K562 (cell line): Measurements from ENCODE around the gene DIAPH3. TPM values are rescaled to one million over a fixed set of nuclear protein-coding genes. Genes with fewer than 3 reads are reported as not detected.

Experiments
- ATAC-seq: fragments of 200-7000 bp; cut with Tn5 transposase; 3 replicates; pipeline ENCODE4 v1.9.1; 2020; ENCODE audit warnings: moderate library complexity
- BruUV-seq: library from RNA; stranded (reverse); fragments of 400-500 nt; replicated peaks from 2 replicates; lab custom pipeline; 2021; lab: Mats Ljungman, UMichigan
- CTCF ChIA-PET: fragments of 300-600 bp; formaldehyde crosslinking; extraction: SDS; loops from one replicate; lab custom pipeline; 2021; ENCODE audit warnings: low intra/inter-chr PET ratio; lab: Yijun Ruan, JAX
- POLR2A ChIA-PET: fragments of 300-600, 350-650 bp; sonication (Branson Sonifier 250); formaldehyde crosslinking; extraction: SDS; loops from one replicate; lab custom pipeline; 2021; ENCODE audit warnings: antibody characterized with exemption, inconsistent platforms; lab: Yijun Ruan, JAX
- DNase-seq, 4 experiments: peaks; one replicate each; pipeline versions ENCODE4 v3.0.0 to v3.0.0-alpha.2; 2011 to 2018; ENCODE audit warnings: low spot score in 3 of 4, mixed read lengths in 3 of 4; ENCODE audit errors: extremely low read depth in 1 of 4
- FAIRE-seq: peaks from 2 replicates; lab custom pipeline; 2011; peaks lifted over from hg19 to GRCh38; lab: Jason Lieb, UNC
- H2AFZ ChIP-seq: 2 replicates; pipeline ENCODE4 v1.6.0; 2011; ENCODE audit warnings: low read depth, low read length, control low read depth, inconsistent platforms
- H3K27ac ChIP-seq: fragments of 200-600 bp; 3 replicates; pipeline ENCODE4 v1.8.0; 2011; ENCODE audit warnings: low read depth, mild to moderate bottlenecking, control low read depth, inconsistent platforms, low read length, moderate library complexity, mixed read lengths; ENCODE audit errors: extremely low read depth
- H3K27me3 ChIP-seq, 2 experiments: fragments of 300-600 bp in 1 of 2; 2 replicates in 1 of 2; 3 replicates in 1 of 2; pipeline versions ENCODE4 v1.6.0 to v1.8.0; 2011; ENCODE audit warnings: inconsistent platforms in 2 of 2, low read length in 2 of 2, mild to moderate bottlenecking in 1 of 2, mixed read lengths in 1 of 2, moderate library complexity in 1 of 2; ENCODE audit not compliant: control insufficient read depth in 2 of 2, insufficient read depth in 2 of 2
- H3K36me3 ChIP-seq: fragments of 300-600 bp; 3 replicates; pipeline ENCODE4 v1.8.0; 2011; ENCODE audit warnings: mild to moderate bottlenecking, low read length, inconsistent platforms; ENCODE audit not compliant: control insufficient read depth, insufficient read depth
- H3K4me1 ChIP-seq, 2 experiments: fragments of 200-600 bp in 1 of 2; replicated peaks in 1 of 2; 2 replicates in 1 of 2; 3 replicates in 1 of 2; pipeline versions ENCODE4 v1.5.1 to v1.8.0; 2011; ENCODE audit warnings: inconsistent platforms in 2 of 2, low read length in 2 of 2, mild to moderate bottlenecking in 1 of 2, mixed read lengths in 1 of 2, moderate library complexity in 1 of 2; ENCODE audit not compliant: control insufficient read depth in 2 of 2, insufficient read depth in 2 of 2
- H3K4me2 ChIP-seq: 2 replicates; pipeline ENCODE4 v1.6.1; 2011; ENCODE audit warnings: low read length, control low read depth, inconsistent platforms, mixed read lengths; ENCODE audit not compliant: insufficient read depth
- H3K4me3 ChIP-seq: fragments of 200-600 bp; sonication (generic), shearing (Covaris generic); 2 replicates; pipeline ENCODE4 v1.5.1; 2016; ENCODE audit warnings: control low read depth, inconsistent platforms
- H3K79me2 ChIP-seq: fragments of 200-600 bp; 3 replicates; pipeline ENCODE4 v1.8.0; 2011; ENCODE audit warnings: low read length, inconsistent platforms; ENCODE audit not compliant: control insufficient read depth, insufficient read depth
- H3K9ac ChIP-seq, 2 experiments: 2 replicates each; pipeline versions ENCODE4 v1.6.0 to v1.6.1; 2011; ENCODE audit warnings: low read depth in 2 of 2, low read length in 2 of 2, control low read depth in 1 of 2, inconsistent platforms in 1 of 2, mild to moderate bottlenecking in 1 of 2, mixed read lengths in 1 of 2; ENCODE audit not compliant: insufficient read depth in 1 of 2
- H3K9me1 ChIP-seq: one replicate; pipeline ENCODE4 v1.6.0; 2011; ENCODE audit warnings: inconsistent platforms, mild to moderate bottlenecking, low read length, moderate library complexity; ENCODE audit not compliant: control insufficient read depth, insufficient read depth
- H3K9me3 ChIP-seq: replicated peaks from 2 replicates; pipeline ENCODE4 v1.5.1; 2011; ENCODE audit warnings: low read depth, low read length, inconsistent platforms; ENCODE audit not compliant: control insufficient read depth, insufficient read depth
- H4K20me1 ChIP-seq: replicated peaks from 2 replicates; pipeline ENCODE4 v1.6.1; 2011; ENCODE audit warnings: low read length, inconsistent platforms, mixed read lengths; ENCODE audit not compliant: control insufficient read depth, insufficient read depth
- ATF2 ChIP-seq: sonication (generic); formaldehyde crosslinking; IDR thresholded peaks from 2 replicates; pipeline ENCODE4 v1.8.1; 2022; ENCODE audit warnings: missing genetic modification reagents
- ELF4 ChIP-seq: fragments of 450-650 bp; formaldehyde crosslinking; IDR thresholded peaks from 2 replicates; pipeline ENCODE4 v1.4.0; 2022; ENCODE audit warnings: missing genetic modification characterization
- MCM5 ChIP-seq: fragments of 450-650 bp; IDR thresholded peaks from 2 replicates; pipeline ENCODE4 v1.6.1; 2016; ENCODE audit warnings: low read depth
- RAD51 ChIP-seq: fragments of 450-650 bp; IDR thresholded peaks from 2 replicates; pipeline ENCODE4 v1.7.1; 2016; ENCODE audit warnings: low read depth, mild to moderate bottlenecking, borderline replicate concordance
- ZNF277 ChIP-seq: fragments of 250-450 bp; sonication (Bioruptor Pico); IDR thresholded peaks from 2 replicates; pipeline ENCODE4 v1.8.0; 2022; ENCODE audit warnings: inconsistent platforms, mild to moderate bottlenecking, moderate library complexity, borderline replicate concordance
- ZNF609 ChIP-seq: sonication (generic); formaldehyde crosslinking; IDR thresholded peaks from 2 replicates; pipeline ENCODE4 v1.8.1; 2023; ENCODE audit warnings: missing genetic modification reagents, mild to moderate bottlenecking, borderline replicate concordance
- WGBS: fragments of 100-300 bp; shearing (Covaris generic); methylation state at CpG from one replicate; pipeline ENCODE4 v1.1.6; 2016; ENCODE audit warnings: low coverage, mixed read lengths; ENCODE audit not compliant: insufficient coverage; ENCODE audit errors: missing lambda C conversion rate; 5-methylcytosine and 5-hydroxymethylcytosine counted together
- in situ Hi-C: fragments of 300-500 bp; cut with MboI; formaldehyde crosslinking; loops from 4 replicates; pipeline ENCODE4 v1.15.0; 2018; ENCODE audit warnings: inconsistent platforms, mixed read lengths
- intact Hi-C: fragments of 100-400 bp; cut with micrococcal nuclease; formaldehyde crosslinking; loops from 2 replicates; pipeline ENCODE4 v1.14.2; 2022
- polyA plus RNA-seq, 8 experiments: library from polyadenylated mRNA; depleted of rRNA in 4 of 8; stranded (reverse) in 5 of 8; unstranded in 3 of 8; fragments of >200 nt; fragmentation: Nextera tagmentation in 2 of 8; fragmentation: Illumina TruSeq in 1 of 8; extraction: Ambion mirVana in 2 of 8; extraction: Trizol in 1 of 8; gene quantifications; 2 replicates each; pipeline versions ENCODE4 v1.2.1 to v1.2.3, GENCODE V29; 2011 to 2014; ENCODE audit warnings: inconsistent platforms in 1 of 8, missing spikeins in 1 of 8
- total RNA-seq, 7 experiments: library from RNA; depleted of rRNA in 6 of 7; stranded (reverse); fragments of >200 nt in 6 of 7; fragmentation: Illumina TruSeq in 2 of 7; extraction: Trizol in 2 of 7; gene quantifications; 2 replicates each; pipeline versions ENCODE4 v1.2.1 to v1.2.3, GENCODE V29; 2011 to 2021; ENCODE audit warnings: low replicate concordance in 1 of 7

The DIAPH3 gene
- total and polyA plus RNA-seq, 9 of the 15 experiments (the other 6 are each of a cell fraction or from before 2014, with no cell fraction given), result 9.0 to 18.7 (median 14.7) TPM

GRCh38 chr13:59776924-59777690, 386.6 kb downstream of the DIAPH3 start:
- Histone ChIP-seq H3K9me3 (no peaks in the 10 kb centered on the region), H3K4me1 (no peaks in the 10 kb centered on the region), H3K27ac (no peak overlapping the region), H3K79me2 (no peaks in the 10 kb centered on the region), H3K9me1 (no peaks in the 10 kb centered on the region), H3K4me3 (no peak overlapping the region), H3K36me3 (no peaks in the 10 kb centered on the region), H3K27me3 (no peaks in the 10 kb centered on the region), H2AFZ (no peak overlapping the region), H4K20me1 (no peaks in the 10 kb centered on the region), H3K9ac (no peak overlapping the region), H3K4me2 (no peak overlapping the region)
- ChIA-PET CTCF (interaction anchor here (0.7 kb wide), 1 partner anchor 116 kb away, joined by 3 read pairs; no protein-coding TSS in a partner anchor), POLR2A (interaction anchor here (0.6 kb wide), 1 partner anchor 21 kb away, joined by 3 read pairs; no protein-coding TSS in a partner anchor)
- 70% methylated on average over 5 of the region's 5 CpGs for whole genome bisulfite sequencing
- BruUV-seq, result no TSS peak
- DNase-seq (no peak), FAIRE-seq (no peak), ATAC-seq (no peak)
- in situ Hi-C loops (no loop called here), intact Hi-C loops (loop anchor here (10.0 kb wide), 2 partner anchors 448 to 648 kb away; no protein-coding TSS in a partner anchor)
- TF ChIP-seq ELF4, result no peak
- TF ChIP-seq MCM5, result no peak

- intact Hi-C loops (loop anchor here (5.0 to 10.0 kb wide), 3 partner anchors 92 to 650 kb away; no protein-coding TSS in a partner anchor), in situ Hi-C loops (no loop called here)
- H3K9me1 ChIP-seq, result no peaks in the 10 kb centered on the region
- DNase-seq, result no peak
- H3K9me3 ChIP-seq, result no peaks in the 10 kb centered on the region
- no peaks in the 10 kb centered on the region for H3K79me2 ChIP-seq
- no peak for ATAC-seq
- no peak overlapping the region for H3K9ac ChIP-seq
- FAIRE-seq, result no peak
- H4K20me1 ChIP-seq, result no peaks in the 10 kb centered on the region
- no TSS peak for BruUV-seq
- ChIA-PET CTCF (no interaction called here), POLR2A (no interaction called here)
- no peaks in the 10 kb centered on the region for H3K36me3 ChIP-seq
- H2AFZ ChIP-seq, result no peak overlapping the region
- H3K4me1 ChIP-seq, result no peaks in the 10 kb centered on the region
- 87% methylated on average over 2 of the region's 6 CpGs for WGBS
- H3K27me3 ChIP-seq, result no peaks in the 10 kb centered on the region
- no peak overlapping the region for H3K27ac ChIP-seq
- H3K4me2 ChIP-seq, result no peak overlapping the region
- no peak overlapping the region for H3K4me3 ChIP-seq
- no peak for TF ChIP-seq ZNF609
- TF ChIP-seq ZNF277, result no peak
- TF ChIP-seq RAD51, result no peak
- TF ChIP-seq ATF2 (CRISPR knock-in tag), result no peak
Measured at GRCh38 chr13:59774491-59774971, 389.2 kb downstream of the DIAPH3 start.
